ENCODE data around the gene SLC17A1.

The SLC17A1 gene

DNA sequence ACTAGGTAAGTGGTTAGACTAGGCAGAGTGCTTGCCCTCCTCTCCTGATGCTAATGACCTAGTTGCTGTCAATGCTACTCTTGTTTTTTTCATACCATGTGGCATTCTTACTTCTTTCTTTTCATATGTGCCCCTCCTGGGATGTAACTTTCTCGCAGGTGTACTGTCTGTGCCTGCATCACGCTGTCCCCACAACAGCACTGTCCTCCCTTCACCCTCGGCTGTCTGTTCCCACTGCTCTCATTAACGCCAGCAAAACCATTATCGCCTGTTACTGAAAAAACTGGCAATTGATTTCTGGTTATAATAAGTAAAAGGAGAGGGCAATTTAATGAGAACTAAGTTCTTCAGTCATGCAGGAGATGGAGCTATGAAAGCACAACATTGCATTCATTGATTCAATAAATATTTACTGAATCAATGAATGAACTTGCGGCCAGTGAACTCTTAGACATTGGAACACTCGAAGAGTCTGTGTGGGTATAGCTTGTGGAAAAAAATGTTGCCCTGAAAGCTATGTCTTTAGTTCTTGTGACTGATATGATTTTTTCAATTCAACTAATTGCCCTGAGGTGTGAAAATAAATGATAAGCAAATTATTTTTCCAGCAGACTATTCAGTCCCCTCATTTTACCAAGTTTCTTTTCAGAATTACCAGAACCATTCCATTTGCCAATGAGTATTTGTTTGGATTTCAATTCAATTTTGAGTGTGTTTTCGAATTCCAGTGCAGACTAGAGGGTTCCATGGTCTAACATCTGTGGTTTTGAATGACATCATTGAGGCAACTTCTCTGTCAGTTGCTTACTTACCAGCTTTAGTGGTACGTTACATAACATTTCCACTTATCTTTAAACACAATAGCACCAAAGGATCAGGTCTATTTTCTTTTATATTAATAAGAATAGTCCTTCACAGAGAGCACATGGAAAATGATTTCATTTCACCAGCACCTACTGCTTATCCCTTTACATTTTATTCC is 75.2 kb downstream of the SLC17A1 start:
- TF ChIP-seq CEBPB (IDR thresholded peaks at IDR 0.05) = no peak
- TF ChIP-seq TAF1 (IDR thresholded peaks at IDR 0.05; ENCODE audit: low read depth) = no peak
- no peak for TF ChIP-seq RAD21 (IDR thresholded peaks at IDR 0.05; ENCODE audit: low read depth)
- TF ChIP-seq ZBTB7A (IDR thresholded peaks at IDR 0.05; ENCODE audit: low read depth) = no peak
- TF ChIP-seq CREB1 (IDR thresholded peaks at IDR 0.05; ENCODE audit: low read depth) = no peak
- TF ChIP-seq USF1 (IDR thresholded peaks at IDR 0.05) = no peak
- TF ChIP-seq TCF12 (IDR thresholded peaks at IDR 0.05; ENCODE audit: low read depth) = no peak

DNA sequence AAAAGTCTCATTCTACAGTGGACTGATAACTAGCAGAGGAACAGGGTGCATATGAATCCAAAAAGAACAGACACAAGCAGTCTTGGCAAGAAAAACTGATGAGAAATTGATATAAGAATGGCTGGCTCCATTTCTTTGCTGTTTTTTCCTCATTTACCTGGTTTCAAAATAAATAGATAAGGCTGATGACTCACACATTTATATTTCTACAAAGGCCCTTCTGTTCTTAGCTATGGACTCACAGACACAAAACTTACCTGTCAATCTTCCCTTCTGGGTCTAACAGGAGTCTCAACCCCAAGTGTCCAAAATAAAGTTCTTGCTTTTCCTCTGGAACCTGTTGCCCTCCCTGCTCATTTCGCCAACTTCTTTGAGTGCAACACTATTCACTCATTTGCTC is 76.4 kb downstream of the SLC17A1 start:
- TF ChIP-seq REST (IDR thresholded peaks at IDR 0.05; ENCODE audit: low read depth) (no peak), EGR1 (IDR thresholded peaks at IDR 0.05) (no peak), ZBTB7A (IDR thresholded peaks at IDR 0.05; ENCODE audit: low read depth) (no peak), RAD21 (IDR thresholded peaks at IDR 0.05; ENCODE audit: low read depth) (no peak), FOXM1 (IDR thresholded peaks at IDR 0.05; ENCODE audit: borderline replicate concordance, low read depth) (no peak), NFIC (IDR thresholded peaks at IDR 0.05) (no peak), TEAD4 (IDR thresholded peaks at IDR 0.05) (no peak), YY1 (IDR thresholded peaks at IDR 0.05; ENCODE audit: low read depth) (no peak)

GRCh38 chr6:25754535-25754934 is 77.3 kb downstream of the SLC17A1 start, which contains the start of gene SLC17A4:
Gene SLC17A4, plus strand, starts transcription at chr6:25754742. Its CDS starts 7,221 bp downstream, at chr6:25761963.
- no peak for TF ChIP-seq REST (IDR thresholded peaks at IDR 0.05; ENCODE audit: low read depth)
- TF ChIP-seq USF1 (IDR thresholded peaks at IDR 0.05) = no peak
- no peak for TF ChIP-seq TEAD4 (IDR thresholded peaks at IDR 0.05)
- no peak for TF ChIP-seq CEBPB (IDR thresholded peaks at IDR 0.05)

GRCh38 chr6:25753079-25753478 is 78.8 kb downstream of the SLC17A1 start:
- no peak for TF ChIP-seq TEAD4 (IDR thresholded peaks at IDR 0.05)
- TF ChIP-seq TCF12 (IDR thresholded peaks at IDR 0.05; ENCODE audit: low read depth) = no peak
- no peak for TF ChIP-seq MAX (IDR thresholded peaks at IDR 0.05)
- no peak for TF ChIP-seq RAD21 (IDR thresholded peaks at IDR 0.05; ENCODE audit: low read depth)

DNA sequence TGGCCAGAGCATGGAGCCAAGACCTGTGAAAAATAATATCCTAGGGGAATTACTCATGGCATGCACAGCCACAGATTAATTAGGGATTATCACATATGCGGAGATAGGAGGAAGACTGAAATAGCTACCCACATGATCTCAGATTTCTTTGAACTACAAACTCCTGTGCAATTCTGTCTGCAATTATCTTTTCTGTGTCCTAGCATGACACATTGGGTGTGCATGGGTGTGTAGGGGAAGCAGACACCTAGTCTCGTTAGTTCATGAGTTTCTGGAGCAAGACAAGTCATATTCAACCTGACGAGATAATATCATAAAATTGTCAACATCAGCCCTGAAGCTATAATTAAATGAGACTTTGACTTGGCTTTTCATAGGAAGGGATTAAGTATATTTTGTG is 80.9 kb downstream of the SLC17A1 start:
- TF ChIP-seq EGR1 (IDR thresholded peaks at IDR 0.05) = no peak
- no peak for TF ChIP-seq TAF1 (IDR thresholded peaks at IDR 0.05; ENCODE audit: low read depth)
- no peak for TF ChIP-seq USF1 (IDR thresholded peaks at IDR 0.05)

DNA sequence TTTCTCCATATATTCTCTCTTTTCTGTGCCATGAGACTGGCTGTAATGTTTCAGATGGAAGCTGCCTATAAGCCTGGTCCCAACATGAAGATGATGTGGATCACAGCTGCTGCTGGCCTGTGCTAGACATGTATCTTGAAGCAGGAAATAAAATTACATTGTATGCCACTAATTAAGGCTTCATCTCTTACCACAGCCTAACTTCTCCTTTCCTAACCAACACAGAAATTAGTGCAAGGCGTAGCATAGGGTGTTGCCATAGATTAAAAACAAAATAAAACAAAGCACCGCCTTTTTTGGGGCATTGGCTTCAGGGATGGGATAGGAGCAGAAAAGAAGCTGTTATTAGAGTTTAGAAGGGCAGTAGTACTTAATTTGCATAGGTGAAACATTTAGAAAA is 82.0 kb downstream of the SLC17A1 start:
- TF ChIP-seq CREB1 (IDR thresholded peaks at IDR 0.05; ENCODE audit: low read depth) (no peak), ZBTB7A (IDR thresholded peaks at IDR 0.05; ENCODE audit: low read depth) (no peak), EGR1 (IDR thresholded peaks at IDR 0.05) (no peak), FOXM1 (IDR thresholded peaks at IDR 0.05; ENCODE audit: borderline replicate concordance, low read depth) (no peak), YY1 (IDR thresholded peaks at IDR 0.05; ENCODE audit: low read depth) (no peak), MAX (IDR thresholded peaks at IDR 0.05) (no peak), USF1 (IDR thresholded peaks at IDR 0.05) (no peak), CEBPB (IDR thresholded peaks at IDR 0.05) (no peak), NFIC (IDR thresholded peaks at IDR 0.05) (no peak), TEAD4 (IDR thresholded peaks at IDR 0.05) (no peak), TCF12 (IDR thresholded peaks at IDR 0.05; ENCODE audit: low read depth) (no peak), TAF1 (IDR thresholded peaks at IDR 0.05; ENCODE audit: low read depth) (no peak), EP300 (IDR thresholded peaks at IDR 0.05; ENCODE audit: borderline replicate concordance) (no peak), RAD21 (IDR thresholded peaks at IDR 0.05; ENCODE audit: low read depth) (no peak), REST (IDR thresholded peaks at IDR 0.05; ENCODE audit: low read depth) (no peak)
